GM21825 (cell line): ENCODE results near the gene CBX7.

ENCODE experiments used
- ATAC-seq: cut with Tn5 transposase; IDR thresholded peaks from one replicate; pipeline ENCODE4 v1.9.1; 2021; ENCODE audit warnings: mild to moderate bottlenecking, moderate library complexity; ENCODE audit not compliant: unreplicated experiment

CBX7 gene

GRCh38 chr22:39128508-39128907 lies 24.0 kb downstream of the CBX7 start:
- ATAC-seq, result no peak

GRCh38 chr22:39125622-39126021 lies 26.9 kb downstream of the CBX7 start:
- ATAC-seq, result no peak

- ATAC-seq, result no peak
Observed at GRCh38 chr22:39123751-39124581, 28.5 kb downstream of the CBX7 start.

GRCh38 chr22:39122772-39123470 lies 29.6 kb downstream of the CBX7 start:
- ATAC-seq, result no peak

- ATAC-seq, result no peak
Observed at GRCh38 chr22:39120983-39121382, 31.5 kb downstream of the CBX7 start.

- ATAC-seq, result peak; percentile 45
Observed at GRCh38 chr22:39117585-39118191, 34.8 kb downstream of the CBX7 start.

- no peak for ATAC-seq
Observed at GRCh38 chr22:39115977-39116621, 36.4 kb downstream of the CBX7 start.

GRCh38 chr22:39115570-39115969 lies 36.9 kb downstream of the CBX7 start:
- ATAC-seq, result no peak

- ATAC-seq, result no peak
Observed at GRCh38 chr22:39114112-39114511, 38.4 kb downstream of the CBX7 start.

GRCh38 chr22:39110631-39111561 lies 41.6 kb downstream of the CBX7 start:
- ATAC-seq, result no peak

- ATAC-seq, result no peak
Observed at GRCh38 chr22:39109361-39109760, 43.1 kb downstream of the CBX7 start.

- ATAC-seq, result no peak
Observed at GRCh38 chr22:39108487-39108886, 44.0 kb downstream of the CBX7 start.

GRCh38 chr22:39106326-39106725 lies 46.2 kb downstream of the CBX7 start:
- no peak for ATAC-seq

GRCh38 chr22:39103431-39103830 lies 49.0 kb downstream of the CBX7 start:
- ATAC-seq, result no peak

- no peak for ATAC-seq
Observed at GRCh38 chr22:39101226-39101625, 51.3 kb downstream of the CBX7 start.

GRCh38 chr22:39098576-39098975 lies 53.9 kb downstream of the CBX7 start:
- no peak for ATAC-seq

GRCh38 chr22:39098026-39098425 lies 54.5 kb downstream of the CBX7 start:
- ATAC-seq, result no peak

GRCh38 chr22:39097098-39098020 lies 55.1 kb downstream of the CBX7 start, which contains the start of gene APOBEC3H:
Gene APOBEC3H, plus strand, starts transcription at chr22:39097244. Its CDS starts 3,035 bp downstream, at chr22:39100279.
- ATAC-seq, result no peak

GRCh38 chr22:39095971-39096370 lies 56.5 kb downstream of the CBX7 start:
- ATAC-seq, result no peak
